Stimulated activated CD4-positive, alpha-beta T cell treated with anti-CD3 and anti-CD28 coated beads, Interleukin-1b, Interleukin-23, amount 100 ng/mL, for 4 hours (primary cell): ENCODE measurements around the gene CDNF.

Source experiments
- DNase-seq, 2 donors: peaks; one replicate each; pipeline ENCODE4 v3.0.0-alpha.2; 2020; ENCODE audit warnings: low read depth in 2 of 2

The CDNF gene

DNA sequence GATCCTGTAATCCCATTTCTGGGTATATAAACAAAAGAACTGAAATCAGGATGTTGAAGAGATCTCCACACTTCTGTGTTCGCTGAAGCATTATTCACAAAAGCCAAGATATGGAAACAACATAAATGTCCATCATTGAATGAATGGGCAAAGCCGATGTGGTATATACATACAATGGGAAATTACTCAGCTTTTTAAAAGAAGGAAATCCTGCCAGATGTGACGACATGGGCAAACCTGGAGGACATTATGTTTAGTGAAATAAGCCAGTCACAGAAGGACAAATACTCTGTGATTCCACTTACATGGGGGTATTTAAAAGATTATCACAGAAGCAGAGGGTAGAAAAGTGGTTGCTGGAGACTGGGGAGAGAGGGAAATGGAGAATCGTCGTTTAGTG is 39.2 kb downstream of the CDNF start:
- DNase-seq = no peak

DNA sequence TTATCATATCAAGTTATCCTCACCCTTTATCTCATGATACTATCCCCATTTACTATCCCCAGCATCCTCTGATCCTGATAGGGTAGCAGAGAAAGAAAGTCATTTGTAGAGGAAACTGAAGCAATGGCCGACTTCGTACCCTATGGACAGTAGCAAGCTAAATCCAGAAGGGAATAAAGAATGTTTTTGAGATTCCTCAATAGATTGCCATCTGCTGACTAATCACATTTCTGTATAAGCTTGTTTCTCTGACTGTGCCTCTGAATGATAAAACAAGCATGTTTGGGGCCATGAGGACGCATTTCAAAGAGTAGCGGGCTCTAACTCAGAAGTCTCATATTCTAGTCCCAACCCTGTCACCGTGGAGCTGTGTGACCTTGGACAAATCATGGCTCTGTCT is 49.9 kb downstream of the CDNF start:
- DNase-seq = no peak

DNA sequence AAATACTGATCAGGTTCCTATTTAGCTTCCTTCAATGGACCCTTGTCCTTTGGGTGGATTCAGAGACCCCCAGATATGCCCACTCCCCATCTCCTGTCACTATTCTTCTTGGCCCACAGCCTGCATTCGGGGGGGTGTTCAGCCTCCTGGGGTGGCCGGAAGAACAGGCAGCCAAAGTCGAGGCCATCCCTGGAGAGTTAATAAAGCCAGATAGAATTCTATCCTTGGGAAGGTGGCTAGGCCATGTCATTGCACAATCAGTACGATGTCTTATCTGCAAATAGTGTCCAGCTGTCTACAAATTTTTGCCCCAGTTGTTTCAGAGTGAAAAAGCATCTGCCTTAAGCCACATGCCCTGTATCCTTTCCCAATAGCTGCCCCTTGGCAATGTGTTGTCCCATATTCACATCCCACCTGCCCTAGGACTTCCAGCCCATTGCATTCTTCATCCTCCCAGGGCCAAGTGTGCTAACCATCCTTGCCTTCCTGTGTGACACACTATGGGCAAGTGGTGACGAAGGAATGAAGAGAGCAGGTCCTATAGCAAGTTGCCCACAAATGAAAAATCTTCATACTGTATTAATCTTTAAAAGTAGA is 53.3 kb downstream of the CDNF start:
- DNase-seq = no peak

DNA sequence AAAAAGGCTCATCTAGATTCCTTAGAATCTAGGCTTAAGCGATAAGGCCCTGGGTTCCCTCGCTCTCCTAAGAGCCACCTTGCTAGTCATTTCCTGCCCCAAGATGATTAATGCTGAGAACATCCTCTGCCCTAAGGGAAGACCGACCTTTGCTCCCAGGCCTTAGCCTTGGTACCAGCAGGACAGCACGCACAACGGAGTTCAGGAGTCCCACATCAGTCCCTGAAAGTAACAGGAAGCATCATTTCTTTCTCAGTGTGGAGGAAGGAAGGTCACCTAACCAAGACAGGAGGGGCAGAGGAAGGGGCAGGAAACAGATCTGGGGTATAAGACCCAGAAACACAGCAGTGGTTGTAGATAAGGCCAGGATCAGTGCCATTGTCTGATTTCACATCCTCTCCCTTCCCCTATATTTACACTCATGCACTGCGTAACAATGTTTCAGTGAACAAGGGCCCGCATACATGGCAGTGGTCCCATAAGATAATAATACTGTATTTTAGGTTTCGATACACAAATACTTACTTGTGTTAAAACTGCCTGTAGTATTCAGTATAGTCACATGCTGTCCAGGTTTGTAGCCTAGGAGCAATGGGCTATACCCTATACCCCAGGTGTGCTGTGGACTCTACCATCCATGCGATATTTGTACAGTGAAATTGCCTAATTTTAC is 55.0 kb downstream of the CDNF start:
- no peak for DNase-seq

DNA sequence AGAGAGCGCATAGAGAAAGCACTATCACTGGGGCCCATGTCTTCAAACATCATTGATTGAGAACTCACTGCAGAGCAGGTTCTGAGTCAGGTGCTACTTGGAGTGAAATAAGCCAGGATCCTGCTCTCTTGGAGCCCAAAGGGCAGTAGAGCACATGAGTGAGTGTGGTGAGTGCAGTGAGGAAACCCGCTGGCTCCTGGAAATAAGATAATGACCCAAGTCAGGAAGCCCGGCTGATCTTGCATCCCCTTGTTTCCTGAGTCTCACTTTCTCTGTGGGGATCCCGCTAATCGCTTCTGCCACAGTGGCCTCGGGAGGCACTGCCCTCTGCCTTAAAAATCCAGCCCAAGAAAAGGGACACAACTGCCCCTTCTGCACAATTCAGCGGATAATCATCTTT is 56.1 kb downstream of the CDNF start:
- DNase-seq = no peak

DNA sequence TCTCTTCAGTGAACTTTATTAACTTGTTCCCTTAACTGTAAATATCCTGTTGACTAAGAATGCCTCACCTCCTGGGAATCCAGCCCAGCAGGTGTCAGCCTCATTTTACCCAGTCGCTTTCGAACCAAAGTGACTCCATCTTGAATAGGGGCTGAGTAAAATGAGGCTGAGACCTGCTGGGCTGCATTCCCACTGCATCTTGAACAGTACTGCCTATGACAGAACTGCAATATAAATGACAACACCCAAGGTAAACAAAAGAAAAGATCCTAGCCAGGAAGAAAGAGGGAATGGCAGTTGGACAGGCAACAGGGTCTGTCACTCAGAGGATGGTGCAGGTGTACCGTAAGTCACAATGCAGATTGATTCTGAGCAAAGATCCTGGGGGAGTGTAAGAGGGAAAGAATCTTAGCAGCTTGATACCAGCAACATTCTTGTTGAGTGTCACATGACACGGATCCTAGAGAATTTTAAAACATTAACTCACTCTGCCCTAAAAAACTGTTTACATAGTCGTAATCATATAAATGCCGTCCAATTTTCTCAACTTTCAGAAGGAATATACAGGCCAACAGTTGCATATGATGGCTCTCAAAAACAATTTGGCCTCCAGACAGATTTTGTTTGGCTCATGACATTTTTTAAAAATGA is 58.7 kb downstream of the CDNF start:
- DNase-seq = no peak

DNA sequence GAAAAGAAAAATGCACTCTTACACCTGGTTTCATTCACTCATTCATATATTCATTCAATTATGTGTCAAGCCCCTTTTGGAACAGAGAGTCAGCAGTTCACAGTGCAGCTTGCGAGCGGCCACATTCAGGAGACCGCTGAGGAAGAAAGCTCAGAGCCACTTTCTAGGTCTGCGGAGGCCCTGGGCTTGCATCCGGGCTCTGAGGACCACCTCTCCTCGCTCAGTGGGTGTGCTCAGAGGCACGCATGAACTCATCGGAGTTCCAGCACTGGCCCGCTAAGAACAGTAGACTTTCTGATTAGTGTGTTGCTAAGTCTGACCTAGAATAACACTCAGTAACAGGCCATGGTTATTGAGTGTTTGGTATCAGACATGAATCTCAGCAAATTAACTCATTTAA is 61.3 kb downstream of the CDNF start:
- DNase-seq = no peak

DNA sequence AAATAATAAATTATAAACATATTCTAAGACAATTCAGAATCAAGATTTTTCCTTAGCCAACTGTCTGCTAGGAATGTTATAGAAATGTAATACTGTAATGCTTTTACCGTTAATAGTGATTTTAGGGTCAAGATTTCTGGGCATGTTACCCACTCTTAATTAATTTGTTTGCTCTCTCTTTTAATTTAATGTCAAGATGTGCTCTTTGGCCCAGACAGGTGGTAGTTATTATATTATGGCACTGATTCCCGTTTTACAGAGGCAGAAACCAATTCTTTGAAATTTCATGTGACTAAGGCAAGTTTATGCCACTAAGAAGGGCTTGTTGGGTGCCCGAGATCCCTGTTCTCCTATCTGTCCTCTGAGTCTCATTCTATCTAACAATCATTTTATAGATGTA is 62.2 kb downstream of the CDNF start:
- DNase-seq = no peak

DNA sequence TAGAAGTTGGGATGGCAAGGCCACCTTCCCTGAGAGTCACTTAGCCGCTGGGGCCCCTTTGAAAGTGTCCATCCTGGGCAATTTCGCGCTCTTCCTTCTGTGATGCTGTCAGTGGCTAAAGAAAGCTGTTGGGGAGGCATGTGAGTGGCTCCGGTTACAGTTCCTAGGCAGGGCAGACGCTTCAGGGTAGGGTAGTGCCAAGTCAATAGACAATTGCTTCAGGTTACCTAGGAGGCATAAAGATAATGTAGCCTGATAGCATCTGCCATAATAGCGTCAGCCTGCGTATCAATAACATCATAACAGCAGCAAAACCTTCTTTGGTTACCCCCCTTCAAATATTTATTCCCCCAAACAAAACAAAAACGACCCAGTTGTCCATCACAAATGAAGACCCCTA is 63.0 kb downstream of the CDNF start, which contains the start of gene FAM107B:
TSS of gene FAM107B (minus strand) at position 101 of the 400 bp plus-strand sequence. CDS start 234 bp downstream, outside the sequence.
- DNase-seq = no peak

DNA sequence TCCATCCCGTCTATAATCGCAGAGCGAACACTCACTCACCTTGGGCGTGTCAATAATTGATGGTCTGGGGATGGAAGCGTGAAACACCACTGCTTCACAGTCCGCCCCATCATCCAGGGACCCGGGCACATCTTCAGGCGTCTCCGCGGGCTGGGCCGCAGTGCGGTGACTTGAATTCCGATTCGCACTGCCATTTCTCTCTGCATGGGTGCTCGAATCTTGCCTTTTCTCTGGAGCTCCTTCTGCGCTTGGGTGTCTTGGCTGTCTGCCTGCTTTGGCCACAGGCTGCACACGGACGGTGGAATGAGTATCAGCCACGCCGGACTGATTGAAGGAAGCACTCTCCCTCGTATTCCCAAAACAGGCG is 63.6 kb downstream of the CDNF start:
- no peak for DNase-seq

DNA sequence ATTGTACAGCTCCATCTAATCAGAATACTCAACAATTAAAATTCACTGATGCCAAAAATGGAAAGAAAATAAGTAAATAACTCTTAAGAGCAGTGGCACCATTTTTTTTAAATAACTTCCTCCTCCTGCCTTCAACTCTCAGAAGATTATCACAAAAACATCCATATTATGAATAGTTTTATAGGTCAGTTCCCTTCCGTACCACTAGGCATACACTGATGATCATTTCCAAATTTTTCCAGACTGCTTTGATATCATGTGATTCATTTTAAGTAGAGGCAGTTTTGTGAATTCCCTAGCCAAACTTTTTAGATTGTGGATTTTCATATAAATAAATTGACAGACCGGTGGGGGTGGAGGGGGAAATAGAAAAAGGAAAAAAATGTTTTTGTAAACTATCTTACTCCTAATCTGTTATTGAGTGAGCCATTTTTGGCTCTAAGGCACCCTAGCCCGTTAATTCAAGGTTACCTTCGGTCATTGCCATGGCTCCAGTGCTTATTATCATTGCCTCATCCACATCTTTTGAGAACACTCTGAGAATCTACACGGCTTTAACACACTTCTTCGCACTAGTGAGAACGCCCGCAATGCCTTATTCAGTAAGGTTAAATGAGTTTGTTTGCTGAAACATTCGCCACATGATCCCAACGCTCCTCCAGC is 64.2 kb downstream of the CDNF start:
- no peak for DNase-seq

DNA sequence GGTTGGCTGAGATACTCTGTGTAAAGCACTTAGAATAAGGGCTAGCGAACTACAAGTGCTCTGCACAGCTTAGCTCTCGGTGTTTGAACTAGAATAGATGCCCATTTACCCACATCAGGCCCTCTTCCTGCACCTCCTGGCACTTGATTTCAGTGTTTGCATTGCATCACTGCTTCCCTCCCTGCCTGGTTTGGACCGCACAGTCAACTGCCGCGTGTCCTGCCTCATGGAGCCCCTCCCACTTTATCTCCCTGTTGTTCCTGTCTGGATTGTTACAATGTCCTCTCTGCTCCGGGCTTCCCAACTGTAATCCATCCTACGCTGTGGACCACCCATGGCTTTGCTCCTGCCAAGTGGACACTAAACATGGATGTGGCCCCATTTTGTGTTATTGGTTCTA is 65.4 kb downstream of the CDNF start:
- no peak for DNase-seq

DNA sequence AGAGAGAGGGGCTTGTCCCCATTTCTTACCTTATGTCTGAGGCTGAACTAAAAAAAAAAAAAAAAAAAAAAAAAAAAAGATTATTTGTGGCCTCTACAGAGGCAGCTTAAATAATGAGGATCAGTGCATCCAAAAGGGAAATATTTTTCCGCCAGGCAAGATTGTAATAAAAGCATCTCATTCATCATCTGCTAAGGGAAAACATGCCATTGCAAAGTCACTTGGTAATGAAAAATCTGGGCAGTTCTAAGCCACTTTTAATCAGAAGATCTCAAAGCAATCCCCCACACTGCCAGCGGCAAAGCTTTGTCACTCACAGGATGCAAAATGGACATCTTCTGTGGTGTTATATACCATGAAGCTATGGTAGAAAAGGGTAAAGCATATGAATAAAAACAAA is 66.9 kb downstream of the CDNF start:
- no peak for DNase-seq
